NCI-H2196 treated with DMSO at 0.1 percent for 48 hours (cell line): Measurements from ENCODE around the gene NRGN.

Source experiments
- DNase-seq: peaks from one replicate; lab custom pipeline; 2025; ENCODE audit not compliant: unreplicated experiment; lab: John Stamatoyannopoulos, UW

The NRGN gene

GRCh38 chr11:124788521-124788920 lies 48.8 kb downstream of the NRGN start:
- DNase-seq, result no peak

DNA sequence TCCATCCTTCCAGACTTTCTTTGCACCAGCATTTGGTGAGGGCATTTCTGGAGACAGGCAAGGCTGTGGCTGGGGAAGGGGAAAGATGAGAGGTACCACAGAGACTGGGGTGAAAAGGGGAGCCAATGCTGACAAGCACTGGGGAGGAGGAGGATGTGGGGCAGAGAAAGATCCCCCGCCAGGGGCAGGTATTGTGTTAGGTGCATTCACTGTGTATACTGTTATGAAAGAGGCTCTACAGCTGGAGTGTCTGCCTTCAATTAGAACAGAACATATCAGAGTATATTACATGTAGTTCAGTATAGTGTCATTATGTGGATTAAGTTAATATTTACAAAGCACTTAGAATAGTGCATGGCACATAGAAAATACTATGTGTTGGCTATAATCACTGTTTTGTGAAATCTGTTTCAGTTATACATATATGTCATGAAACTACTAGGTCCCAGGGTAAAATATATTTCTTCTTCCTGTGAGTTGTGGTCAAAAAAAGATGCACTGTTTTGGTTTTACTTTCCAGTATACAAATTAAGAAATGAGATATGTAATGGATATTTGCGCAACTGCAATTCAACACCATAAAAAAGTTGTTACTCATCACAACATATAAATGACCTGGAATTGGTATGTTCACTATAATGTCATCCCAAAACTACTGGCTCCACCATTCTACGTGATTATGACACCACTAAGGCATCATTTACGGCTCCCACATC lies 52.0 kb downstream of the NRGN start:
- DNase-seq, result no peak

DNA sequence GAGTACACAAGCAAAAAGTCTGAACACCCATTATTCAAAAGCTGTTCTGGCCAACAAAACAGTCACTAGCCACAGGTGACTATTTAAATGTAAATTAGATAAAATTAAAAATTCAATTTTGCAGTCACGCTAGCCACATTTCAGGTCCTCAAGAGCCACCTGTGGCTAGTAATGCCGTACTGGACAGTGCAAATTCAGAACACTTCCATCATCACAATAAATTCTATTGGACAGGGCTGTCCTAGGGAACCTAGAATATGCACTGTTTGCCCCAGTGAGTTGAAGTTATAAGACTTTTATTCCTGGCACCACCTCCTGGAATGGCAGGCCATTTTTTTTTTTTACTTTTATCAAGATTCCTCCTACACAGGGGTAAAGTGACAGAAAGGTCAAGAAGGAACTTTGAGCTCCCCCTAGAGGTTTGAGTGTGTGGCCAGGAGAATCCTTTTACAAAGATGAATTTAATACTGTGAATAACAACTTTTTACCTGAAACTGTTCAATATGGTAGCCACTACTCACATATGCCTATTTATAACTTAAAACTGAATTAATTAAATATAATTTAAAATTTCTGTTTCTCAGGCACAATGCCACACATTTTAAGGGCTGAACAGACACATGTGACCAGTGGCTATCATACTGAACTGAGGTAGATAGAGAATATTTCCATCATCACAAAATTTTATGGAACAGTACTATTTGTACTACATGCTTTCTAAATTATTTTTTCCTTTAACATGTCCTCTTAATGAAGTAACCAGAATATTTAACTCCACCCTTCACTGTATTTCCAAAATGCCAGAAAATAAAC lies 53.9 kb downstream of the NRGN start:
- peak; percentile 35 for DNase-seq

DNA sequence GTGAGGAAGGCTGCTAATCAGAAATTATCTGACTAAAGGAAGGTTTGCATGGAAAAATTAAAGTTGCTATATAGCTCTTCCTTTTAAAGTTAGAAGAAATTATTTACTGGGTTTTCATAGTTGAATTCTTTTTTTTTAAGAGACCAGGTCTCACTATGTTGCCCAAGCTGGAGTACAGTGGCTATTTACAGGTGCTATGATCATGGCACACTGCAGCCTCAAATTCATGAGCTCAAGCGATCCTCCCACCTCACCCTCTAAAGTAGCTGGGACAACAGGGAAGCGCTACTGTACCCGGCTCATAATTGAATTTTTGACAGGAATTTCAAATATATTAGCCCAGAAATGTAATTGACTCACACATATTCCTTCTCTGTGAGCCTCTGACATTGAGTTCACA lies 56.6 kb downstream of the NRGN start:
- DNase-seq, result no peak
